ENCODE measurements around the gene ZNF280C. TPM values are rescaled to one million over a fixed set of nuclear protein-coding genes. Genes with fewer than 3 reads are reported as not detected.

The ZNF280C gene
- total and polyA plus RNA-seq, 2 experiments from 2014 or later: 3.2 to 7.3 TPM

- Histone ChIP-seq H2AFZ (no peak overlapping the region), H3K4me1 (ENCODE audit: insufficient read depth) (no peaks in the 10 kb centered on the region), H3K79me2 (no peaks in the 10 kb centered on the region), H3K9me2 (replicated peaks; ENCODE audit: insufficient read depth) (no peaks in the 10 kb centered on the region), H4K20me1 (ENCODE audit: insufficient read depth, poor library complexity, severe bottlenecking) (no peaks in the 10 kb centered on the region), H3K27ac (no peak overlapping the region), H3K9me3 (ENCODE audit: low read depth) (no peaks in the 10 kb centered on the region), H3K36me3 (replicated peaks; ENCODE audit: insufficient read depth, low read depth) (no peaks in the 10 kb centered on the region), H3K4me2 (no peak overlapping the region), H3K27me3 (no peaks in the 10 kb centered on the region), H3K4me3 (no peak overlapping the region)
- WGBS (ENCODE audit: low lambda C conversion rate, missing lambda C conversion rate): 77% methylated on average over 7 of the region's 7 CpGs
- no peak for TF ChIP-seq EZH2phosphoT487 (IDR thresholded peaks at IDR 0.05; ENCODE audit: low read depth, severe bottlenecking, unreplicated experiment)
- TF ChIP-seq, protein P1, sequence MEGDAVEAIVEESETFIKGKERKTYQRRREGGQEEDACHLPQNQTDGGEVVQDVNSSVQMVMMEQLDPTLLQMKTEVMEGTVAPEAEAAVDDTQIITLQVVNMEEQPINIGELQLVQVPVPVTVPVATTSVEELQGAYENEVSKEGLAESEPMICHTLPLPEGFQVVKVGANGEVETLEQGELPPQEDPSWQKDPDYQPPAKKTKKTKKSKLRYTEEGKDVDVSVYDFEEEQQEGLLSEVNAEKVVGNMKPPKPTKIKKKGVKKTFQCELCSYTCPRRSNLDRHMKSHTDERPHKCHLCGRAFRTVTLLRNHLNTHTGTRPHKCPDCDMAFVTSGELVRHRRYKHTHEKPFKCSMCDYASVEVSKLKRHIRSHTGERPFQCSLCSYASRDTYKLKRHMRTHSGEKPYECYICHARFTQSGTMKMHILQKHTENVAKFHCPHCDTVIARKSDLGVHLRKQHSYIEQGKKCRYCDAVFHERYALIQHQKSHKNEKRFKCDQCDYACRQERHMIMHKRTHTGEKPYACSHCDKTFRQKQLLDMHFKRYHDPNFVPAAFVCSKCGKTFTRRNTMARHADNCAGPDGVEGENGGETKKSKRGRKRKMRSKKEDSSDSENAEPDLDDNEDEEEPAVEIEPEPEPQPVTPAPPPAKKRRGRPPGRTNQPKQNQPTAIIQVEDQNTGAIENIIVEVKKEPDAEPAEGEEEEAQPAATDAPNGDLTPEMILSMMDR (IDR thresholded peaks at IDR 0.05; ENCODE audit: poor library complexity): no peak
- no peak for TF ChIP-seq EZH2 (IDR thresholded peaks at IDR 0.05; ENCODE audit: borderline replicate concordance)
- DNase-seq (ENCODE audit: low spot score): no peak
These were observed 89.0 kb downstream of the ZNF280C start for GRCh38 chrX:130179579-130180215.

DNA sequence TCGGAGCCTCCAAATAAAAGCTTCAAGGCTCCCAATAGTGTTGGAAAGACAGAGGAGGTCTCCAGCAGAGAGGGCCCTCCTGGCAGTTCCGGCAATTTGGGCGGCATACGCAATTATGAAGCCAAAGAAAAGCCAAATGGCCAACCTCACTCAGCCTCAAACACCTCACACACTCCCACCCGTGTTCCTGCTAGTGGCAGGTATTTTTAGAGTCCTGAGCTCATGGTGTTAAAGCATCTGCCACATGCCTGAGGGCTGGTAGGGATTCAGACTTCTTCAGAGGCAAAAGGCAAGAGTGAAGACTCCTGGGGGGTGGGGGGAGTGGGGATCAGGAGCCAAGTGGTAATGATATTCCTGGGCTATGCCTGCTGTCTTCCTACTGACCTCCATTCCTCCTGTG lies 89.5 kb downstream of the ZNF280C start:
- Histone ChIP-seq H3K9me3 (ENCODE audit: low read depth) (no peaks in the 10 kb centered on the region), H3K27me3 (no peaks in the 10 kb centered on the region), H3K4me1 (ENCODE audit: insufficient read depth) (no peaks in the 10 kb centered on the region), H3K79me2 (no peaks in the 10 kb centered on the region), H4K20me1 (ENCODE audit: insufficient read depth, poor library complexity, severe bottlenecking) (no peaks in the 10 kb centered on the region), H2AFZ (no peak overlapping the region), H3K4me2 (no peak overlapping the region), H3K9me2 (replicated peaks; ENCODE audit: insufficient read depth) (no peaks in the 10 kb centered on the region), H3K27ac (no peak overlapping the region), H3K4me3 (no peak overlapping the region), H3K36me3 (replicated peaks; ENCODE audit: insufficient read depth, low read depth) (no peaks in the 10 kb centered on the region)
- TF ChIP-seq EZH2 (IDR thresholded peaks at IDR 0.05; ENCODE audit: borderline replicate concordance) (no peak), EZH2phosphoT487 (IDR thresholded peaks at IDR 0.05; ENCODE audit: low read depth, severe bottlenecking, unreplicated experiment) (no peak)
- TF ChIP-seq, protein P1 (IDR thresholded peaks at IDR 0.05; ENCODE audit: poor library complexity): no peak
- WGBS (ENCODE audit: low lambda C conversion rate, missing lambda C conversion rate): 70% methylated on average over 5 of the region's 5 CpGs
- no peak for DNase-seq (ENCODE audit: low spot score)

DNA sequence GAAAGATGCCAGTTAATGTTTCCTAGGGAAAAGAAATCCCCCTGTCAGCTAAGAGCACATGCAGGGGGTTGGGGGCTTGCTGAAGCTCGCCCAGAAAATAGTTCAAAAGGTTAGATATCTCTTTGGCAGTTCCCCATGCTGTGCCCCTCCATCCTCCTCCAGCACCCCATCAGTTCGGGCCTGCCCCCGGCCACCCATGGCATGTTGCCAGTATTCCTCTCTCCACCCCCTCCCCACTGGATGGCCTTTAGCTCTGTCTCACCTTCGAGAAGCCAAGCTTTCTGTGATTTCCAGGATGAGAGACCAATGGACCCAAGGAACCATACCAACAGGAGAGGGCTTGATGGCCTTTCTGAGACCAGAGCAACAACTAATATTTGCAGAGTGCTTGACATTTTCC lies 91.8 kb downstream of the ZNF280C start:
- Histone ChIP-seq H3K9me3 (ENCODE audit: low read depth) (no peaks in the 10 kb centered on the region), H3K9me2 (replicated peaks; ENCODE audit: insufficient read depth) (no peaks in the 10 kb centered on the region), H4K20me1 (ENCODE audit: insufficient read depth, poor library complexity, severe bottlenecking) (no peaks in the 10 kb centered on the region), H3K79me2 (no peaks in the 10 kb centered on the region), H3K27ac (no peak overlapping the region), H3K36me3 (replicated peaks; ENCODE audit: insufficient read depth, low read depth) (no peaks in the 10 kb centered on the region), H3K27me3 (peaks cover 8% of the 10 kb centered on the region), H3K4me1 (ENCODE audit: insufficient read depth) (no peaks in the 10 kb centered on the region), H2AFZ (no peak overlapping the region), H3K4me3 (no peak overlapping the region), H3K4me2 (no peak overlapping the region)
- TF ChIP-seq EZH2phosphoT487 (IDR thresholded peaks at IDR 0.05; ENCODE audit: low read depth, severe bottlenecking, unreplicated experiment) (no peak), EZH2 (IDR thresholded peaks at IDR 0.05; ENCODE audit: borderline replicate concordance) (no peak)
- TF ChIP-seq, protein P1 (IDR thresholded peaks at IDR 0.05; ENCODE audit: poor library complexity): no peak
- WGBS (ENCODE audit: low lambda C conversion rate, missing lambda C conversion rate): 67% methylated on average over 4 of the region's 4 CpGs
- no peak for DNase-seq (ENCODE audit: low spot score)
